ENCODE data around the gene ZEB1.

GRCh38 chr10:31483546-31483945 lies 164.5 kb downstream of the ZEB1 start:
- TF ChIP-seq, protein P1, sequence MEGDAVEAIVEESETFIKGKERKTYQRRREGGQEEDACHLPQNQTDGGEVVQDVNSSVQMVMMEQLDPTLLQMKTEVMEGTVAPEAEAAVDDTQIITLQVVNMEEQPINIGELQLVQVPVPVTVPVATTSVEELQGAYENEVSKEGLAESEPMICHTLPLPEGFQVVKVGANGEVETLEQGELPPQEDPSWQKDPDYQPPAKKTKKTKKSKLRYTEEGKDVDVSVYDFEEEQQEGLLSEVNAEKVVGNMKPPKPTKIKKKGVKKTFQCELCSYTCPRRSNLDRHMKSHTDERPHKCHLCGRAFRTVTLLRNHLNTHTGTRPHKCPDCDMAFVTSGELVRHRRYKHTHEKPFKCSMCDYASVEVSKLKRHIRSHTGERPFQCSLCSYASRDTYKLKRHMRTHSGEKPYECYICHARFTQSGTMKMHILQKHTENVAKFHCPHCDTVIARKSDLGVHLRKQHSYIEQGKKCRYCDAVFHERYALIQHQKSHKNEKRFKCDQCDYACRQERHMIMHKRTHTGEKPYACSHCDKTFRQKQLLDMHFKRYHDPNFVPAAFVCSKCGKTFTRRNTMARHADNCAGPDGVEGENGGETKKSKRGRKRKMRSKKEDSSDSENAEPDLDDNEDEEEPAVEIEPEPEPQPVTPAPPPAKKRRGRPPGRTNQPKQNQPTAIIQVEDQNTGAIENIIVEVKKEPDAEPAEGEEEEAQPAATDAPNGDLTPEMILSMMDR (conservative IDR thresholded peaks at IDR 0.05; ENCODE audit: low read length): no peak
- no peak for TF ChIP-seq EZH2phosphoT487 (IDR thresholded peaks at IDR 0.05; ENCODE audit: borderline replicate concordance)
